ENCODE results near the gene CPLX3.

DNA sequence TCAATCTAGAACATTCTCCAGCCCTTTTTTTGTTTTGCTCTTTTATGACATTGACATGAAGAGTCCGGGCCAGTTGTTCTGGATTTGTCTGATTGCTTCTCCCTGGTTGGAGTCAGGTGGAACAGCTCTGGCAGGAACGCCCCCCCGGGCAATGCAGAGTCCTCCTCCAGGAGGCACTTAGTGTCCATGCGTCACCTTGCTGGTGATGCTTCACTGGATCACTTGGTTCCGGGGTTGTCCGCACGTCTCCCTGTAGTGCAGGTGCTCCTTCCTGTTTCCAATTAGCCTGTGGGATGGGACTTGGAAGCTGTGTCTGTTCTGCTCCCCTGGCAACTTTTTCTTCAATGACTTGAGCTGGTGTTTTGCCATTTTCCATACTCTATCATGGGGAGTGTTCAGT, 34.8 kb upstream of the CPLX3 start:
- TF ChIP-seq CTCF (IDR thresholded peaks at IDR 0.05) (no peak), POLR2A (IDR thresholded peaks at IDR 0.05; ENCODE audit: low read depth) (no peak), POLR2AphosphoS5 (IDR thresholded peaks at IDR 0.05) (no peak)

Data from esophagus muscularis mucosa (tissue), 3 donors.